Transverse colon (tissue), 4 donors: ENCODE data around the gene ABCB11. TPM values are rescaled to one million over a fixed set of nuclear protein-coding genes. Genes with fewer than 3 reads are reported as not detected.

Source experiments
- DNase-seq: peaks from one replicate; pipeline ENCODE4 v3.0.0-alpha.2; 2019
- H3K27ac ChIP-seq, 4 donors: fragments of 200-600 bp; sonication (generic); 2 replicates each; pipeline ENCODE4 v1.5.1; 2016 to 2018; ENCODE audit warnings: inconsistent platforms in 4 of 4
- H3K27me3 ChIP-seq: fragments of 200-600 bp; sonication (generic); 2 replicates; pipeline ENCODE4 v1.5.1; 2017; ENCODE audit warnings: inconsistent platforms
- H3K36me3 ChIP-seq, 4 donors: fragments of 200-600 bp; sonication (generic); 2 replicates each; pipeline ENCODE4 v1.5.1; 2017 to 2019; ENCODE audit warnings: inconsistent platforms in 4 of 4
- H3K4me1 ChIP-seq, 4 donors: fragments of 200-600 bp; sonication (generic); 2 replicates each; pipeline ENCODE4 v1.5.1; 2017 to 2020; ENCODE audit warnings: inconsistent platforms in 4 of 4
- H3K4me3 ChIP-seq, 4 donors: fragments of 200-600 bp; sonication (generic); 1 replicate in 1 of 4; 2 replicates in 3 of 4; pipeline versions ENCODE4 v1.5.1 to v1.6.1; 2017 to 2019; ENCODE audit warnings: inconsistent platforms in 4 of 4
- H3K9me3 ChIP-seq, 2 donors: fragments of 200-600 bp; sonication (generic); 2 replicates each; pipeline ENCODE4 v1.5.1; 2017 to 2019; ENCODE audit warnings: inconsistent platforms in 2 of 2
- EP300 ChIP-seq: sonication (generic); formaldehyde crosslinking; IDR thresholded peaks from one replicate; pipeline ENCODE4 v1.6.1; 2017; ENCODE audit warnings: antibody characterized with exemption, low read depth
- POLR2A ChIP-seq: fragments of 450-650 bp; IDR thresholded peaks from one replicate; pipeline ENCODE4 v1.6.1; 2016; ENCODE audit warnings: antibody characterized with exemption, mild to moderate bottlenecking, moderate library complexity
- POLR2AphosphoS5 ChIP-seq, 3 donors: sonication (generic); formaldehyde crosslinking; IDR thresholded peaks; one replicate each; pipeline ENCODE4 v1.6.1; 2016; ENCODE audit warnings: antibody characterized with exemption in 3 of 3
- WGBS, 2 donors: methylation state at CpG; one replicate each; pipeline ENCODE4 v1.1.5; 2018; ENCODE audit warnings: low coverage in 1 of 2; 5-methylcytosine and 5-hydroxymethylcytosine counted together
- in situ Hi-C, 4 donors: fragments of 200-750 bp; cut with MboI; loops; one replicate each; pipeline versions ENCODE4 v1.15.0 to v1.15.1; 2017; ENCODE audit warnings: low sequenced_read_pairs in 3 of 4, low pct_ligation_motif_present in 1 of 4, low pct_unique_long_range_greater_than_20kb in 1 of 4
- intact Hi-C: fragments of 100-400 bp; cut with DNase I; formaldehyde crosslinking; loops from one replicate; pipeline ENCODE4 v1.15.1; 2023; ENCODE audit warnings: low total_unique reads
- total RNA-seq, 4 donors: library from RNA; depleted of rRNA; stranded (reverse); fragments of >200 nt; gene quantifications; one replicate each; pipeline ENCODE4 v1.1.0, GENCODE V29; 2016
- TF ChIP-seq, protein P1 (sequence below), 5 experiments: fragments of 200-600 bp in 3 of 5; fragments of 450-650 bp in 2 of 5; sonication (generic) in 3 of 5; IDR thresholded peaks; 1 replicate in 2 of 5; 2 replicates in 3 of 5; pipeline ENCODE4 v1.5.1; 2016 to 2017; ENCODE audit warnings: antibody characterized with exemption in 5 of 5, inconsistent platforms in 3 of 5, mild to moderate bottlenecking in 2 of 5, moderate library complexity in 1 of 5

The ABCB11 gene
- 10 to 100 TPM in 3 of 4 donors, 1 to 10 TPM in 1; 4.8 to 41.8 (median 14.8) TPM for total RNA-seq

- 70 to 72% methylated on average over 2 to 3 of the region's 3 CpGs for WGBS, 2 donors
- TF ChIP-seq EP300 (no peak), POLR2AphosphoS5 (IDR thresholded peaks at IDR 0.05) (no peak), POLR2A (no peak)
- TF ChIP-seq, protein P1, sequence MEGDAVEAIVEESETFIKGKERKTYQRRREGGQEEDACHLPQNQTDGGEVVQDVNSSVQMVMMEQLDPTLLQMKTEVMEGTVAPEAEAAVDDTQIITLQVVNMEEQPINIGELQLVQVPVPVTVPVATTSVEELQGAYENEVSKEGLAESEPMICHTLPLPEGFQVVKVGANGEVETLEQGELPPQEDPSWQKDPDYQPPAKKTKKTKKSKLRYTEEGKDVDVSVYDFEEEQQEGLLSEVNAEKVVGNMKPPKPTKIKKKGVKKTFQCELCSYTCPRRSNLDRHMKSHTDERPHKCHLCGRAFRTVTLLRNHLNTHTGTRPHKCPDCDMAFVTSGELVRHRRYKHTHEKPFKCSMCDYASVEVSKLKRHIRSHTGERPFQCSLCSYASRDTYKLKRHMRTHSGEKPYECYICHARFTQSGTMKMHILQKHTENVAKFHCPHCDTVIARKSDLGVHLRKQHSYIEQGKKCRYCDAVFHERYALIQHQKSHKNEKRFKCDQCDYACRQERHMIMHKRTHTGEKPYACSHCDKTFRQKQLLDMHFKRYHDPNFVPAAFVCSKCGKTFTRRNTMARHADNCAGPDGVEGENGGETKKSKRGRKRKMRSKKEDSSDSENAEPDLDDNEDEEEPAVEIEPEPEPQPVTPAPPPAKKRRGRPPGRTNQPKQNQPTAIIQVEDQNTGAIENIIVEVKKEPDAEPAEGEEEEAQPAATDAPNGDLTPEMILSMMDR (IDR thresholded peaks at IDR 0.05) = no peak
Measured at GRCh38 chr2:169031202-169031601, at the start of gene ABCB11. Gene ABCB11 (minus strand): TSS chr2:169031324. CDS start chr2:169018125, 13,199 bp downstream.

DNA sequence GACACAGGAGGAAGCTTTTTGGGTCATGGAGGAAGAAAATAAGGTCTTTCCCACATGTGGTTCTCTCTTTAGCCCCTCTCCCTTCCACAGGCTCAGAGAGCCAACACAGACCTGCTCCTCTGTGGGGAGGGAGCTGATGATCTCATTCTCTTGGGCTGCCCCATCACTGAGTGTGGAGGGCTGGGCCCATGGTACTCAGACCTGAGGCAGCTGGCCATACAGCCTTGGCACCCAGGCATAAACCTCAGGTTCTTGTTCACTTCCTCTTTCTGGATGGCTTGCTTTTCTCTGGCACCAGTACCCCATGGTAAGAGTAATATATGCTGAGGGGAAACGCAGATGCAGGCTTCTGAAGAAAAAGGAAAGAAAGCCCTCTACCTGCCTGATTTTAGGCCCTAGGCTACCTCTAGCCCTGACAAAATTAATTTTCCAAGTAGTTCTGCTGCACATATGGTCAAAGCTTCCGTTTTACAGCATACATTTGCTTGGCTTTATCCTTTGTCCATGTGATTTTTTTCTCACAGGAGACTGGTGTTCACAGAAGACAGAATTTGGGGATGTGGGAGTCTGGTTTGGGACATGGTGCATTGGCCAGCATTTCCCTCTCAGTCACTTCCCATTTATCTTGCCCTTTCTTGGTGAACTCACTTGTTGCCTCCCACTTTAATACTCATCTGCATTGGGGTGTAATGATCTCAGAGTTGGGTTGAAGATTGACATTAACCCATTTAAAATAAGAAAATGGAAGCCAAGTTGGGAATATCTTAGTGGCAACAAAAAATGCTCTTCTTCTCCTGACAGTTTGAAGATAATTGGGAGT lies 49.3 kb upstream of the ABCB11 start:
- no peaks in the 10 kb centered on the region for H3K36me3 ChIP-seq
- in situ Hi-C loops (no loop called here), intact Hi-C loops (no loop called here)
- 66 to 71% methylated on average over 1 to 2 of the region's 2 CpGs for WGBS, 2 donors
- no peak overlapping the region for H3K27ac ChIP-seq
- H3K4me1 ChIP-seq = no peaks in the 10 kb centered on the region
- H3K27me3 ChIP-seq = no peaks in the 10 kb centered on the region
- no peak for TF ChIP-seq POLR2AphosphoS5 (IDR thresholded peaks at IDR 0.05)
- no peak for TF ChIP-seq EP300
- TF ChIP-seq, protein P1 (IDR thresholded peaks at IDR 0.05) = no peak
- no peak for TF ChIP-seq POLR2A
- DNase-seq = no peak
- peaks cover 5 to 6% of the 10 kb centered on the region in 2 donors for H3K9me3 ChIP-seq
- H3K4me3 ChIP-seq = no peak overlapping the region

More at GRCh38 chr2:169031202-169031601, at the start of gene ABCB11:
- DNase-seq = no peak
- Histone ChIP-seq H3K9me3 (no peaks in the 10 kb centered on the region), H3K27ac (no peak within 1 kb of the TSS), H3K4me1 (peaks cover 0 to 8% (median 4%) of the 10 kb centered on the region in 4 donors), H3K27me3 (no peaks in the 10 kb centered on the region), H3K36me3 (no peaks in the 10 kb centered on the region), H3K4me3 (no peak within 1 kb of the TSS)
- intact Hi-C loops = no loop called here
- in situ Hi-C loops = no loop called here

DNA sequence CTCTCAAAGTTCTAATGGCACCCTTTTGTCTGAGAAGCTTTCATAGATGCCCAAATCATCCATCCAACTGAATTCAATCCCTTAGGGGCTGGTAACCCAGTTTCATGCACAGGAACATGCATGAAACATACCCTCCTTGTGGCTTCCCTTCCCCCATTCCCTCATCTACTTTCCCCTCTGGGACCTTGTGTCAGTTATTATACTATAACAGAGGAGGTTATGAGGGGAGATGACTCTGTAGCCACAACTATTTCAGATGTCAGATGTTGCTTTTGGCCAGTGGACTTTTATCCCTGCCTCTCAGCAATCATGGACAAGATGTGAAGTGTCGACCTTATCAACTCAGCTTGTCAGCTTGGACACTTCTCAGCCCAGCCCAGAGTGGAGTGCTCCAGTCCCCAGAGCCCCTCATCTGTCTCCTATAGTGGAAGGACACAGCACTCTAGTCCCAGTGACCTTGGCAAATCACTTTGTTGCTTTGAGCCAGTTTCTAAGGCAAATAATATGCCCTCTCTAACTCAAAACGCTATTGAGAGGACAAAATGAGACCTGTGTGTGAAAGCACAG lies 46.6 kb upstream of the ABCB11 start:
- Histone ChIP-seq H3K4me1 (peaks cover 0 to 4% (median 0%) of the 10 kb centered on the region in 4 donors), H3K27me3 (no peaks in the 10 kb centered on the region), H3K4me3 (no peak overlapping the region), H3K9me3 (no peaks in the 10 kb centered on the region), H3K27ac (no peak overlapping the region), H3K36me3 (no peaks in the 10 kb centered on the region)
- no peak for DNase-seq
- intact Hi-C loops = no loop called here
- in situ Hi-C loops = no loop called here
- 50 to 57% methylated on average over 1 to 2 of the region's 2 CpGs for WGBS, 2 donors
- TF ChIP-seq, protein P1 (IDR thresholded peaks at IDR 0.05) = no peak
- TF ChIP-seq POLR2AphosphoS5 (IDR thresholded peaks at IDR 0.05) (no peak), POLR2A (no peak), EP300 (no peak)

DNA sequence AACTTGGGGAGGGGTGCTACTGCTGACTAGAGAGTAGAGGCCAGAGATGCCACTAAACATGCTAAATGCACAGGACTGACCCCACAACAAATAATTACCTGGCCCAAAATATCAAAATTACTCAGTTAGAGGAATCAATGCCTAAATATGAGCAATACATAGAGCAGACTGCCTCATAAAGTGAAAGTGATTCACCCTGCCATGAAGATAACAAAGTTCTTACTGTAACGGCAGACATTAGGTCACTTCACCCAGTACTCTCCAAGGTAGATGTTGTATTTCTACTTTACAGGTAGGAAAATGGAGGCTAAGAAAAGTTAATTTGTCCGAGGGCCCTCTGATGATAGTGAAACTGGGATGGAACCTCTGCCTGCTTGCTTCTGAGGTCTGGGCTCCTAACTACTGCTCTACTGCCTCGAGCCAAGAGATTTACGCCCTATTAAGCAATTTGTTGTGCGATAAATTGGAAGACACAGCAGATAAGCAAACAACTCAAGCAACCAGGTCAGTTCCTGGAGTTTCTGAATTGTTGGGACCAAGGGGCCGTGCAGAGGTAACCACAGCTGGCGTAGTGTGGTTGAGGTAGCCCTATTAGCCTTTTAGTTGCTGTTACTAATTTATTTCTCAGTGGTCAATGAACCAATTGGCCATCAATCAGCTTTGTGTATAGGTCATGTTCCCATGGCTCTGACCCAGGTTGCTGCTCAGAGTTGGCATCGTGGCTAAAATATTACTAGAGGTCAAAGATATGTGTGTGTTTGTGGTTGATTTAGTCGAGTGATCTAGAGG lies 43.0 kb upstream of the ABCB11 start:
- Histone ChIP-seq H3K27ac (no peak overlapping the region), H3K27me3 (no peaks in the 10 kb centered on the region), H3K9me3 (no peaks in the 10 kb centered on the region), H3K4me1 (peaks cover 0 to 13% (median 0%) of the 10 kb centered on the region in 4 donors), H3K36me3 (no peaks in the 10 kb centered on the region), H3K4me3 (no peak overlapping the region)
- in situ Hi-C loops = no loop called here
- intact Hi-C loops = no loop called here
- TF ChIP-seq, protein P1 (IDR thresholded peaks at IDR 0.05) = no peak
- peak in 1 of 3 donors; percentile 6 for TF ChIP-seq POLR2AphosphoS5 (IDR thresholded peaks at IDR 0.05)
- WGBS, 2 donors = 82 to 85% methylated on average over 2 to 9 of the region's 9 CpGs
- no peak for DNase-seq
